Activated T-cell treated with anti-CD3 and anti-CD28 coated beads, Interleukin-2, amount 50 U/mL, for 1 hour (primary cell): ENCODE results near the gene GOLGA6C.
"Not testable (repeated sequence)": the region's sequence is repeated elsewhere in the genome, so short reads cannot be mapped to it uniquely, and the experiment has no call there.

Experiments used
- DNase-seq: peaks from one replicate; pipeline ENCODE4 v3.0.0-alpha.2; 2020

Gene GOLGA6C, protein sequence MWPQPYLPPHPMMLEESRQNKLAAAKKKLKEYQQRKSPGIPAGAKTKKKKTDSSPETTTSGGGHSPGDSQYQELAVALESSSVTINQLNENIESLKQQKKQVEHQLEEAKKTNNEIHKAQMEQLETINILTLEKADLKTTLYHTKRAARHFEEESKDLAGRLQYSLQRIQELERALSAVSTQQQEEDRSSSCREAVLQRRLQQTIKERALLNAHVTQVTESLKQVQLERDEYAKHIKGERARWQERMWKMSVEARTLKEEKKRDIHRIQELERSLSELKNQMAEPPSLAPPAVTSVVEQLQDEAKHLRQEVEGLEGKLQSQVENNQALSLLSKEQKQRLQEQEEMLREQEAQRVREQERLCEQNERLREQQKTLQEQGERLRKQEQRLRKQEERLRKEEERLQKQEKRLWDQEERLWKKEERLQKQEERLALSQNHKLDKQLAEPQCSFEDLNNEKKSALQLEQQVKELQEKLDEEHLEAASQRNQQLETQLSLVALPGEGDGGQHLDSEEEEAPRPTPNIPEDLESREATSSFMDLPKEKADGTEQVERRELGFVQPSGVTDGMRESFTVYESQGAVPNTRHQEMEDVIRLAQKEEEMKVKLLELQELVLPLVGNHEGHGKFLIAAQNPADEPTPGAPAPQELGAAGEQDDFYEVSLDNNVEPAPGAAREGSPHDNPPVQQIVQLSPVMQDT

DNA sequence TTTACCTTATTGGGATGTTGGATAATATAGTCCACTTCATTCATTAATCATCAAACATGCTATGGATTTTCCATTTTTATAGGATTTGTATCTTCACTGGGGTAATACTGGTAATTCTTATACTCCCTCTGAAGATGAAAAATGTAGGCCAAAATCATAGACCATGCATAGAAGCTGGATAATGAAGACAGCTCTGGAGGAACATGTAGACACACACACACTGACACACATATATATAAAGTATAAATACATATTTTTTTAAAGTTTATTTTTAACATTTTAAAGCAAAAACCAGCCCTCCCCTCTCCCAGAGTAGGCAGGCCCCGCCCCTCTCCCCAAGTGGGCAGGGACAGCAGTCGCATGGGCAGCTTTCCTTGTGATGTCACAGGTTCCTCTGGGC is at the start of gene GOLGA6C:
Gene GOLGA6C (plus strand): TSS at position 301 of the 400 bp plus-strand sequence. CDS start 265 bp downstream, outside the sequence.
- DNase-seq: not testable (repeated sequence)

DNA sequence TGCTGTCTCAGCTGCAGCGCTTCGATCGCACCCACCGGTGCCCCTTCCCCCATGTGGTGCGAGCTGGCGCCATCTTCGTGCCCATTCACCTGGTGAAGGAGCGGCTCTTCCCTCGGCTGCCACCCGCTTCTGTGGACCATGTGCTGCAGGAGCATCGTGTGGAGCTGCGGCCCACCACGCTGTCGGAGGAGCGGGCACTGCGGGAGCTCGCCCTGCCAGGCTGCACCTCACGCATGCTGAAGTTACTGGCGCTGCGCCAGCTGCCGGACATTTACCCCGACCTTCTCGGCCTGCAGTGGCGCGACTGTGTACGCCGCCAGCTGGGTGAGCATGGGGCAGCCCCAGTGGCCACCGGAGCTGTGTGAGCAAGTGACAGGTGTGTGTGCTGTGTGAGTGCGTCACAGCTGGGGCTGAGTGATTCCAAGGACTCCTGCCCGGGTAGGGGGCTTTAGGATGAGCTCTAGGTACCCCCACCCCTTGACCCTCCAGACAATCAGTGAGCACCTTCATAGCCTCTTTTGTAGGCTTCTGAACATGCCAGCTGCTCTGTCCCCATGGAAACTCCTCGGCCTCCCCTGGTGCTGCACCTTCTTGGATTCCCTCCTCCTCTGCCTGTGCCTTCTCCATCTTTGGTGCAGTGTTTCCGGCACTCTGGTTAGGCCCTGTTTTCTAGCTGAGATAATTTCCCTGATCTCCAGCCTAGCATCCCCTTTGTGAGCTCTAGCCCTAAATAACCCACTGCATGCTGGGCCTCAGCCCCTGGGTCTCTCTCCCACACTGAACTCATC is 49.4 kb upstream of the GOLGA6C start:
- DNase-seq: no peak

DNA sequence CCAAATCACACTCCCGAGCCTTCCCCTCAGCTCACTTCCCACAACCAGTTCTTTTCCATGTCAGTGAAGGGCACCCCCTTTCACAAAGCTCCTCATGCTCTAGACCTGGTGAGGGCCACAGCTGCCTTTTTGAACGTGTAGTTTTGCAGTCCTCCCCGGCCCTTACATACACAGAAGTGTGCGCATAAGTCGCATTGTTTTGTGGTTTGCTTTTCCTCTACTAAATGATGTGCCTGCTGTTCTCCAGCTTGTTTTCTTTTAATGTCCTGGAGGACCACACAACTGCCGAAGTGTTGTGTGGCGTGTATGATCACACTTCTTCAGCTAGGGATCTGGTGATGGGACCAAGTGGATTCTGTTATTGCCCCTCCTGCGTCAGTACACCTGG is 48.9 kb upstream of the GOLGA6C start:
- no peak for DNase-seq

DNA sequence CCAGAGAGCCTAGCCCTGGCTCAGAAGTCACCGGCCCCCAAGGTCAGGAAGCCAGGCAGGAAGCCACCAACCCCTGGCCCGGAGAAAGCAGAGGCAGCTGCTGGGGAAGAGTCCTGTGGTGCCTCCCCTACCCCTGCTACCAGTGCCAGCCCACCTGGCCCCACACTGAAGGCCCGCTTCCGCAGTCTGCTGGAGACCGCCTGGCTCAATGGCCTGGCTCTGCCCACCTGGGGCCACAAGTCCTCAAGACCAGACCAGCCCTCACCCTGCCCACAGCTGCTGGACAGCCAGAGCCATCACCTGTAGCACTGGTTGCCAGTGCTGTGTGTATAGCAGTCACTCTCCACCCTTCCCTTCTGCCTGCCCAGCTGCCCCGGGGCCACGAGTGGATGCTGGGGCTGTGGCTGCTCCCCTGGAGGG is 47.3 kb upstream of the GOLGA6C start:
- DNase-seq: no peak

DNA sequence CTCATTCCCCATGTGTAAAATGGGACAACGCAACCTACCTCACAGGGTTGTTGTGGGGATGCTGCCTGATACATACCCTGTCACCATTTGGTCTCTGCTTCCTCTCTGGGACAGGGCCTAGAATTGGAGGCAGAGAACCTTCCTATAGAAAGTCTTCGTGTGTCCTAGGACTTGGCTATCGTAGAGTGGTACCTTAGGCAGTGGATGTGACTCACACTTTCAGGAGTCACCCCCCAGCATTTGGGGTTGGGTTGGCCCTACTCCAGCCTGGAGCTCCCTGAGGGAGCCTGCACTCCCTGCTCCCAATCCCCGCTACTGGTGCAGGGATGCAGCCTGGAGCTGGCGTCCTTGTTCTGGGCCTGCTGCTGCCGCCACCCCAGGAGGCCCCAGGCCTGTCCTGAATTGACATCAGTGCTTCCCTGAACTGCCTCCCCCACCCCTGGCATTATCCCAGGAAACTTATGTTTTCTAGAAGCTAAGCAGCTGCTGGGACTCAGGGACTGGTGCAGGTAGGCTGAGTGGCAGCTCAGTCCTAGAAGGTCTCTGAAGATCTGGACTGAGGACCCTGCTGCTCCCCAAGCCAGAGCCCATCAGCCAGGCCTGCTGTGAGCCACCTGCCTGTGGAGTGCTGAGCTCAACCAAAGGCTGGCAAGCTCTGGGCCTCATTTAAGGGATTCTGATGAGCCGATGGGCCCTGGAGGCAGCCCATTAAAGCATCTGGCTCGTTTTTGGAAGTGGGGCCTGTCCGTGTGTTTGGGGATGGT is 46.5 kb upstream of the GOLGA6C start:
- no peak for DNase-seq

DNA sequence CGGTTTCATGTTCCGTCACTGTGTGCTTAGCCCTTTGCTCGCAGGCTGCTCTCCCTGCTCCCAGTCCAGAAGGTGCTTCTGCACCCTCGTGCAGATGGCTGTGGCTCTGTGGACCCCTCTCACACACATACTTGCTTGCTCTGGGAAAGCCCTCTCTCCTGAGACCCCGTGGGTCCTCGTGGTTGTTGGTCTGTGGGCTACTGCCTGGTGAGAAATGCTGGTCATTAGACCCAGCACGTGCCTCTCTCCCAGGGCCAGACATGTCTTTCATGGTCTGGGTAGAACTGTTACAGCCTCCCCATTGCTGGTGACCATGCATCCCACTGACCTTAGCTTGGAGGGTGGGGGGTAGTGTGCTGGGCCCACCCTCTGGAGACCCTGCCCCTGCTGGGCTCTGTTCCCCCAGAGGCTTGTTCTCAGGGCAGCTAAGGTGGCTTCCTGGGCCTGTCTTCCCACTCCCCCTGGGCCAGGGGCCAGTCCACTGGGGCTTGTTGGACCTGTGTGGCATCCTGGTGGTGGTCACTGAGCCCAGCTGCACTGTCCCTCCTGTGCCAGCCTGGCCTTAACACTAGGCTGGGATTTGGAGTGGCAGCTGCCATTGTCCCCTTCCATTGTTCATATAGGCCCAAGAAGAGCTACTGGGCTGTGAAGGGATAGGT is 45.8 kb upstream of the GOLGA6C start:
- DNase-seq: no peak

DNA sequence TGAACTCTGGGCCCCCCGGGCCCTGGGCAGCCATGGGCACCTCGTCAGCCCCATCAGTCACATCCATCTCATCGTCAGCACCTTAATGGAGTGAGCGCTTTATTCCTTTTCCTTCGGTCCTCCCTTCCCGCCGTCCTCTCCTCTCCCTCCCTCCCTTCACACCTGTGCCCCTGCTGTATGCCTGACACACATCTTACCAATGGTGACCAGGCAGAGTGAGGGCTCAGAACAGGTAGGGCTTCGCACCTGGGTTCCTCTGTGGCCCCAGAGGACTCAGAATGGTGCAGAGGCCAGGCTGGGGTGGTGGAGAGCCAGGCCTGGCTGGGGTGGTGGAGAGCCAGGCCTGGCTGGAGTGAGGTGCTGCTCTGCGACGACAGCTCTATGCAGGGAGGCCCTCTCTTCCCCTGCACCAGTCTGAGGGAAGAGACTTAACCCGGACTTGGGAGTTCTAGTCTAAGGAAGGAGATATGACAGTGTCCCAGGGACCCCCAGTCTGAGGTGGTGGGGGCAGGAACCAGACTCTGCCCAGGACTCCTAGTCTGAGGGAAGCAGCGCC is 44.8 kb upstream of the GOLGA6C start:
- DNase-seq: no peak

DNA sequence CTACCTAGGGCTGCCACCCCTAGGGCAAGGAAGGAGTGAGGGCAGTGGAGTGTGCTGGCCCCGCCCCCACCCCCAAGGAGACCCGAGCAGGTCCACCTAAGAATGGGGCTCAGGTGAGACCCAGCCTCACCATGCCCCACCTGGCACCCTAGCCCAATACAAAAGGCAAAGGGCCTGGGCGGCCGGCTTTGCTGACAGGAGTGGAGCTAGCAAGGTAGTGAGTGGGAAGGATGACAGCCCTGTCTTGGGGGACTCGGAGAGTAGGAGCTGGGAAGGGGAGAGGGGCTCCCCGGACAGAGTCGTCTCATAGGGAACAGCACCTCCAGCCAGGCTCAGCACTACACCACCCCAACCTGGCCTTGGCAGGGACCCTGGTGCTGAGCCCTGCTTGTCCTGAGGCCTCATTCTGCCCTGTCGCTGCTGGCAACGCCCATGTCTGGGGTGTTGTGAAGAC is 44.3 kb upstream of the GOLGA6C start:
- DNase-seq: no peak

DNA sequence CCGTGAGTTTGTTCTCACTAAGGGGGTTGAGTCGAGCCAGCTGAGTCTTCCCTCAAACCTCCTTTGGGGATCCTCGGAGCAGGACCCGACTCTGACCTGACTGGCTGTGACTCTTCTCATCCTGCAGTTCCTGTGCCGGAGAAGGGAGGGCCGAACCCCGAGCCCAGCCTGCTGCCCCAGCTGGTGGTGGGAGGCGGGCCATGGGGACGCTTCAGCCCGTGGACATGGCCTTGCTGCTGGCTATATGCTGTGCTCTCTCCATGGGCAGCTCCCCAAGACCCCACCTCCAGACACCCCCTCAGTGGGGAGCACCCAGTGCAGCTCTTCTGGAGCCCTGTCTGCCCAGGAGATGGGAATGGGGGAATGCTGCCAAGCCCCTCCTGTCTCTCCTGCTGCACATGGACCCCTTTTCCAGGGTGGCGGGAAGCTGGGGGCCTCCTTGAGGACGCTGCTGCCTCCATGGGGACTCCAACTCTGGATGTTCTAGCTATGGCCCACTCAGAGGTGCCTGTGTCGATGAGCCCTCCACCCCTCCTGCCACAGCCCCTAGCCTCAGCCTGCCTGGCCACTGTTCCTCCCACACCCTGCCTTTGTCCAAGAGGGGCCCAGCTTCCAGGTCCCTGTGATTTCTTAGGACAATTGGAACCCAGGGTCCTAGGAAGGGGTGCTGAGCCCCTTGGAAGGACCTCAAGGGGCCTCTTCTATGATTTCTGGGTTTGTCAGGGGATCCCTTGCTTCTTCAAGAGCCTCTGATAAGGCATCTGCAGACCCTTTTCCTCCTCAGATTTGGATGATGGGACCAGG is 43.6 kb upstream of the GOLGA6C start:
- no peak for DNase-seq

DNA sequence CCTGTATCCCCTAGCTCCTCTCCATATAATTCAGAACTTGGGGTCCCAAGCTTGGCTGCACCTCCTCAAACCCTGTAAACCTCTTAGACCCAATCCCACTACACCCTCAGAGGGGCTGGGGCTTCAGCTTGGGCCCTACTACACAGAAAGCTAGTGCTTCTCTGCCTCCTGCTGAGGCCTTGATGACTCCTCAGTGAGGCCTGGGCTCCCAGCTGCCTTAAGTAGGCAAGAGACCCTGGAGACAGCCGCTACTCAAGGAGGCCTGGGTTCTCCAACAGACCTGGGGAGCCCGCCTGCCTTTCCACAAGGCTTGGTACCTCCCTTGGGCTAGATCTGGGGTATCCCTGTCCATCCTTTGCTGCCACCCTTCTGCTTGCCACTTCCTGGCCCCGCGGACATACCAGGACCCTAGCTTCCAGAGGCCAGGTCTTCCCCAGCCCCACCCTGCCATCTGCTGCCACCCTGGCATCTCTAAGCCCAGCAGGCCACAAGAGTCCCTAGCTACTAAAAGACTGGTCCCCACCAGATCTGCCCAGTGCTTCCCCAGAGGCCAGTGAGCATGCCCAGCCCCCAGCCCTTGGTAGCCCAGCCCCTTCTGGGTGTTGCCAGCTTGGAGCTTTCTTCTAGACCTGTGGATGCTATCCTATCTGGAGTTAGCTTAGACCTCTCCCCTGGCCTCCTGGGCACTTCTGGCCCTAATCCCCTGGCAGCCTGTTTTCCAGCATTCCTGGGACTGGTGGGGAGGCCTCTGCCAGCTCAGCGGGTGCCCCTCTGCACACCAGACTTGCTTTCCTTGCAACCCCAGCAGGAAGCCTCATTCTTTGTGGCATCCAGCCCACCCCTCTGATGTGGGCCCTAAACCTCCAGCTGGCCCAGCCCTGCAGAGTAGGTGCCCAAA is 42.8 kb upstream of the GOLGA6C start:
- no peak for DNase-seq

DNA sequence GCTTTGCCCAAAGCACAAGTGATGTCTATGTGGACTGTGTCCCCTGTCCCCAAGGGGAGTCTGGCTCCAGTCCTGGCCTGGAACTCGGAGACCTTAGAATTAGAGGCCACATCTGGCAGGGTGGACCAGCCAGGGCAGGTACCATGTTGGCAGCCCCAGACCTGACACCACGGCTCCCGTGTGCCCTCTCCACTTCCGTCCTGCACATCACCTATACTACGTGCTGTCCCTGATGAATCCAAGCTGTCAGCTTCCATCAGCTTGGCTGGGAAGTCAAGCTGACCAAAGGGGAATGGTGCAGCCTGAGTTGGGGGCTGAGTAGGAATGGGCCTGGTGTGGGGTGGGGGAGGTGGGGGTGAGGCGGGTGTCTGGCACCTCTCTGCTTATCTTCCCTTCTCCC is 41.1 kb upstream of the GOLGA6C start:
- DNase-seq: no peak

DNA sequence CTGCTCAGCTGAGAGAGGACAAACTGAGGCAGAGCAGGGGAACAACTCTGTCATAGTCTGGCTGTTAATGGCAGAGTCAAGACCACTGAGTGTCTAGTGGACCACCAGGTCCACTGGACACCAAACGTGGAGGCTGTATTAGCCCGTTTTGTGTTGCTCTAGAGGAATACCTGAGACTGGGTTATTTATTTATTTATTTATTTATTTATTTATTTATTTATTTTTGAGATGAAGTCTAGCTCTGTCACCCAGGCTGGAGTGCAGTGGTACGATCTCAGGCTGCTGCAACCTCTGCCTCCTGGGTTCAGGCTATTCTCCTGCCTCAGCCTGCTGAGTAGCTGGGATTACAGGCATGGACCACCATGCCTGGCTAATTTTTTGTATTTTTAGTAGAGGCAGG is 40.6 kb upstream of the GOLGA6C start:
- DNase-seq: not testable (repeated sequence)

DNA sequence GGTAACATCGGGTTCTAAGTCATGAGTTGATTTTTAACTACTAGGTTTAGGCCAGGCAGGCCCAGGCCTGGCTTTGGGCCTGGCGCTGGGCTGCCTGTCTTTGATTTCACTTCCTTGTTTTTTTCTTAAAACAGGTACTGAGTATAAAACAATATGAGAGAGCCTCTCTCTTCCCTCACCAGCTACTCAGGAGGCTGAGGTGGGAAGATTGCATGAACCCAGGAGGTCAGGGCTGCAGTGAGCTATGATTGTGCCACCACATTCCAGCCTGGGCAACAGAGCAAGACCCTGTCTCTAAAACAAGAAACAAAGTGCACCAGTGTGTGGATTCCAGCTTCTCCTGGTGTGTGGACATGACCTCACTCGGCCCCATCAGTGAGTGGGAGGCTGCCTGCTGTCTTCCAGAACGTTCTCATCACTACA is 38.6 kb upstream of the GOLGA6C start:
- DNase-seq: not testable (repeated sequence)

DNA sequence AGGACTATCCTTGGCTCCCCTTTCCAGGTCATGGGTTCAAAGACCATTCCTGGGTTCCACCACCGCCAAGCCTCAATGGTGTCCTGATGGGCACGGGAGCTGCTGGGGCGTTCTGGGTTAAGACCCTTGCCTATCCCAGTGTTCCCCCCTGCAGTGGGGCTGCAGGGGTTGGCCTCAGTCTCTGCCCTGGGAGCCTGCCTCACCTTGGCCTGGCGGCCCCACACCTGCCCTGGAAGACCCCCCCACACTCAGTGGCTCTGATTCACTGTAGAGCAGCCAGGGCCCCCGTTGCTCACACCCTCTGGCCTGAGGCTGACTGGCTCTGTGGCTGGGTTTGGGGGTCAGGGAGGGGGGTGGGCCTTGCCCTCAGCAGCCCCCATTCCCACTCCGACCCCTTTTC is 34.4 kb upstream of the GOLGA6C start:
- no peak for DNase-seq

DNA sequence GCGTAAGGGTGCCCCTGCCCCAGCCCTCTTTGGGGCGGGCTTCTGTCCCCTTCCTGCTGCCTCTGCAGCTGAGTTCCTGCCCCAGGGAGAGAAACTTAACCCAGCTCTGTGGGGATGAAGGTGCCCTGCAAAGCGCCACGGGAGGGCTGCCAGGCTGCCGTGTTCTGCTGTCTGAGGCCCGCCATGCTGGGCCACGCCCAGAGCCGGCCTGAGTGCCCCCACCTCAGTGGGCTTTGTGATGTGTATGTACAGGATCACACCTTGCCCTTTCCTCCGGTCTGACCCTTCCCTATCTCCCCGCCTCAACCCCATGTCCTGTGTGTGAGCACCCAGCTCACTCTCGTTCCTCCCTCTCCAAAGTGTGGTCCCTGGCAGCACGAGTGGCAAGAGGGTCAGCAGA is 33.9 kb upstream of the GOLGA6C start:
- no peak for DNase-seq

DNA sequence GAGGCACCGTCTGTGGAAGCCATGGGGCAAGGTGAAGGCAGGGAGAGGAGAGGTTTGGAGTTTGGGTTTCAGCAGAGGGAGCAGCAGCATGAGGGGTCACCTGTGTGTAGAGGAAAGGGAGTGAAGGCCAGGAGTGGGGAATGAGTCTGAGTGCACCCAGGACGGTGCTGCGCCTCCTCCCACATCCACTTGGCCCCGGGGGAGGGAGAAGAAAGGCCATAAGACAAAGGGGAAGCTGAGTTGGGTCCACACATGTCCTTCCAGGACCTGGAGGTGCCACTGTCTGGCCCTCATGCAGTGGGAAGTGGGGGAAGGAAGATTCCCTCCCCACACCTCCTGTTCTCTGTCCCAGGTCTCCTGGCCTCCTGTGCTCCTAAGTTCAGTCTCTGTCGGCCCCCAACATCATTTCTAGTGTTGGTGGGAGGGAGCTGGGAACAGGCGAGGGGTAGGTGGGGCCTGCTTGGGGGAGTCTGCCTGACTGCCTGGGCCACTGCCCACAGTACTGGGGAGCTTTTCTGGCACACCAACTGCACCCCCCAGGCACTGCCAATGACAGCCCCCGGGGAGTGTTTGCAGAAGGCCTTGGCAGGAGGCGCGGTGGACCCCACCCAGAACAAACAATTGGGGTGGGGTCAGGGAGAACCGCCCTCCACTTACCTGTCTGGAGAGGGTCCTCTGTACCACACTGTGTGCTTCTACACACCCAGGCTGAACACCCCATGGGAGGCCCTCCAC is 32.9 kb upstream of the GOLGA6C start:
- not testable (repeated sequence) for DNase-seq

DNA sequence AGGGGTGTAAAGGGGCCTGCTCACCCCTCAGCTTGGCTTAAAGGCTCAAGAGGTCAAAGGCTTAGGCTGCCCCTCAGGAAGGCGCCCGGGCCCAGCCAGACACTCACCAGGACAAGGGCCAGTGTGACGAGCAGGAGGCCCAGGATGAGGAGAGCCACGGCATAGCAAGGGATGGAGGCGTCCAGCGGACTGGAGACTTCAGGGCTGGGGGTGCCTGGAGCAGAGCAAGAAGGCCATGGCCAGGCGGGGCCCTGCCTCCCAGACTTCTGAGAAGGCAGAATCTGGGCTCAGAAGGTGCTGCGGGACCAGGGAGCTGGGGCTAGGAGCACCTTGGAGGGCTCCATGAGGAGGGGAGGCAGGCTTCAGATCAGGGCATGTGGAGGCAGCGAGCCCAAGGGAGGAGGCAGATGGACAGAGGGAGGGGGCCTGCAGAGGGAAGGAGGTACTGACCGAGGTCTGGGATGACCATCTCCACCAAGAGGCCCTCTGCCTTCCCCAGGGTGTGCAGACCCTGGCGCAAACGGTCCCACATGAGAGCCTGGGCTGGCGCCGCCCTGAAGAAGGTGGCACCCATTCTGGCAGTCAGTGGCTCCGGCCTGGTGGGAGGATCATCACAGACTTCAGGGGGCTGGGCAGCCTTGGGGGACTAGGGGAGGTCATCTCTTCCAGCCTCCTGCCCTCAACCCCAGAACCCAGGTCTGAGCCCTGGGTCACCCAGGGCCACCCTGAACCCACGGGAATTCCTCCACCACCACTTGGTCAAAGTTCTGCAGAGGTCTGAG is 32.0 kb upstream of the GOLGA6C start:
- no peak for DNase-seq

DNA sequence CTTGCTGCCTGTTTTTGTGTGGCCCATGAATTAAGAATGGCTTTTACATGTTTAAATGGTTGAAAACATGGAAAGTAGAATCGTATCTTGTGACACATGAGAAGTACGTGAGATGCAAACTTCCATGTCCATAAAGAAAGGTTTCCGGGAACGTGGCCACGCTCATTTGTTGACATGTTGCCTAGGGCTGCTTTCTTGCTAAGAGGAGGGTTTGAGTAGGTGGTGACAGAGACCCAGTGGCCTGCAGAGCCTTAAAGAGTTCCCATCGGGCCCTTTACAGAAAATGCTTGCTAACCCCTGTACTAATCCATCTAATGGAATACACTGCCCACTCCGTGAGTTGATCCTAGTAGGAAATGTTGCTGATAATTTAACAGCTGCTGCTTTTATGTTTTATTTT is 31.0 kb upstream of the GOLGA6C start:
- not testable (repeated sequence) for DNase-seq
